Fibroblast of lung (primary cell): ENCODE results near the gene MORN1.

Experiments
- CTCF ChIP-seq, 2 donors: IDR thresholded peaks in 1 of 2; conservative IDR thresholded peaks in 1 of 2; 1 replicate in 1 of 2; 2 replicates in 1 of 2; pipeline ENCODE4 v1.5.1; 2011 to 2012; ENCODE audit warnings: low read length in 2 of 2, control low read depth in 1 of 2, inconsistent platforms in 1 of 2, low read depth in 1 of 2, mild to moderate bottlenecking in 1 of 2
- EZH2 ChIP-seq: IDR thresholded peaks from 2 replicates; pipeline ENCODE4 v1.5.1; 2012; ENCODE audit warnings: low read length, control low read depth, mild to moderate bottlenecking; ENCODE audit errors: missing control alignments

GRCh38 chr1:2344121-2344681, 47.2 kb downstream of the MORN1 start:
- TF ChIP-seq EZH2 (no peak), CTCF (conservative IDR thresholded peaks at IDR 0.05 in 1 of 2, IDR thresholded peaks at IDR 0.05 in 1 of 2; ENCODE audit: low read depth in 1 of 2, low read length in 2 of 2) (no peak)
